PFSK-1 (cell line): Measurements from ENCODE around the gene ANKRD6.

ENCODE experiments used
- FOXP2 ChIP-seq: optimal IDR thresholded peaks from 2 replicates; pipeline ENCODE3; 2011; ENCODE audit warnings: borderline replicate concordance, control low read depth, inconsistent platforms; ENCODE audit not compliant: insufficient read depth; ENCODE audit errors: extremely low read length, extremely low read depth
- POLR2AphosphoS5 ChIP-seq: IDR thresholded peaks from 2 replicates; pipeline ENCODE4 v1.6.1; 2012; ENCODE audit warnings: low read depth, mild to moderate bottlenecking, control low read depth, low read length, moderate library complexity
- SIN3A ChIP-seq: IDR thresholded peaks from 2 replicates; pipeline ENCODE4 v1.6.1; 2012; ENCODE audit warnings: mild to moderate bottlenecking, low read length, moderate library complexity, borderline replicate concordance; ENCODE audit not compliant: insufficient read depth
- TAF1 ChIP-seq: IDR thresholded peaks from 2 replicates; pipeline ENCODE4 v1.6.1; 2012; ENCODE audit warnings: low read length, control low read depth, borderline replicate concordance; ENCODE audit not compliant: insufficient read depth
- TF ChIP-seq, protein P1 (sequence below), 2 experiments: IDR thresholded peaks; 2 replicates each; pipeline versions ENCODE4 v1.6.1 to v1.8.0; 2011 to 2012; ENCODE audit warnings: low read depth in 2 of 2, low read length in 2 of 2, control low read depth in 1 of 2, inconsistent platforms in 1 of 2, mild to moderate bottlenecking in 1 of 2, moderate library complexity in 1 of 2; ENCODE audit not compliant: insufficient read depth in 1 of 2

The ANKRD6 gene

DNA sequence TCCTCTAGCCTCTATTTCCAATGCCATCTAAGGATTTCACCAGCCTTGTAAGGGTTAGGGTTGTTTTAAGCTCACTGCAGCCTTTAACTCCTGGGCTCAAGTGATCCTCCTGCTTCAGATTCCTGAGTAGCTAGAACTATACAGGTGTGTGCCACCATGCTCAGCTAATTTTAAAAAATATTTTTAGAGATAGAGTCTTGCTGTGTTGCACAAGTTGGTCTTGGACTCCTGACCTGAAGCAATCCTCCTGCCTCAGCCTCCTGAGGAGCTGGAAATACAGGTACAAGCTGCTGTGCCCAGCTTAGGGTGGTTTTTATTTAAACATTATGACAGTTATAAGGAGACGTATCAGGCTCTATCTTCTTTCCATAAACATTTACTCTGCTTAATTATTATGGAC lies 26.5 kb downstream of the ANKRD6 start:
- TF ChIP-seq POLR2AphosphoS5 (no peak), SIN3A (no peak), FOXP2 (no peak), TAF1 (no peak)
- TF ChIP-seq, protein P1, sequence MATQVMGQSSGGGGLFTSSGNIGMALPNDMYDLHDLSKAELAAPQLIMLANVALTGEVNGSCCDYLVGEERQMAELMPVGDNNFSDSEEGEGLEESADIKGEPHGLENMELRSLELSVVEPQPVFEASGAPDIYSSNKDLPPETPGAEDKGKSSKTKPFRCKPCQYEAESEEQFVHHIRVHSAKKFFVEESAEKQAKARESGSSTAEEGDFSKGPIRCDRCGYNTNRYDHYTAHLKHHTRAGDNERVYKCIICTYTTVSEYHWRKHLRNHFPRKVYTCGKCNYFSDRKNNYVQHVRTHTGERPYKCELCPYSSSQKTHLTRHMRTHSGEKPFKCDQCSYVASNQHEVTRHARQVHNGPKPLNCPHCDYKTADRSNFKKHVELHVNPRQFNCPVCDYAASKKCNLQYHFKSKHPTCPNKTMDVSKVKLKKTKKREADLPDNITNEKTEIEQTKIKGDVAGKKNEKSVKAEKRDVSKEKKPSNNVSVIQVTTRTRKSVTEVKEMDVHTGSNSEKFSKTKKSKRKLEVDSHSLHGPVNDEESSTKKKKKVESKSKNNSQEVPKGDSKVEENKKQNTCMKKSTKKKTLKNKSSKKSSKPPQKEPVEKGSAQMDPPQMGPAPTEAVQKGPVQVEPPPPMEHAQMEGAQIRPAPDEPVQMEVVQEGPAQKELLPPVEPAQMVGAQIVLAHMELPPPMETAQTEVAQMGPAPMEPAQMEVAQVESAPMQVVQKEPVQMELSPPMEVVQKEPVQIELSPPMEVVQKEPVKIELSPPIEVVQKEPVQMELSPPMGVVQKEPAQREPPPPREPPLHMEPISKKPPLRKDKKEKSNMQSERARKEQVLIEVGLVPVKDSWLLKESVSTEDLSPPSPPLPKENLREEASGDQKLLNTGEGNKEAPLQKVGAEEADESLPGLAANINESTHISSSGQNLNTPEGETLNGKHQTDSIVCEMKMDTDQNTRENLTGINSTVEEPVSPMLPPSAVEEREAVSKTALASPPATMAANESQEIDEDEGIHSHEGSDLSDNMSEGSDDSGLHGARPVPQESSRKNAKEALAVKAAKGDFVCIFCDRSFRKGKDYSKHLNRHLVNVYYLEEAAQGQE (IDR thresholded peaks at IDR 0.05; ENCODE audit: insufficient read depth in 1 of 2, low read depth in 2 of 2, low read length in 2 of 2), result no peak

DNA sequence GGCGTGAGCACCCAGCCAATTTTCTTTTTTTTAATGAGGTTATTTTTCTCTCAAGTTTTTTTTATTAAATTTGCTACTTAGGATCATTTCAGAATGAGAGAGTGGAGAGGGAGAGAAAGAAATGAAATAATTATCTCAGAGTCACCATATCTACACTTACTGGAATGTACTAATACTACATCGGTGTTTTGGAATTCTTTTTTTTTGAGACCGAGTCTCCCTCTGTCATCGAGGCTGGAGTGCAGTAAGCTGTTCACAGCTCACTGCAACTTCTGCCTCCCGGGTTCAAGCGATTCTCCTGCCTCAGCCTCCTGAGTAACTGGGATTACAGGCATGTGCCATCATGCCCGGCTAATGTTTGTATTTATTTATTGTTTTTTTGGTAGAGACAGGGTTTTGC lies 27.8 kb downstream of the ANKRD6 start:
- TF ChIP-seq, protein P1 (IDR thresholded peaks at IDR 0.05; ENCODE audit: insufficient read depth in 1 of 2, low read depth in 2 of 2, low read length in 2 of 2), result no peak

DNA sequence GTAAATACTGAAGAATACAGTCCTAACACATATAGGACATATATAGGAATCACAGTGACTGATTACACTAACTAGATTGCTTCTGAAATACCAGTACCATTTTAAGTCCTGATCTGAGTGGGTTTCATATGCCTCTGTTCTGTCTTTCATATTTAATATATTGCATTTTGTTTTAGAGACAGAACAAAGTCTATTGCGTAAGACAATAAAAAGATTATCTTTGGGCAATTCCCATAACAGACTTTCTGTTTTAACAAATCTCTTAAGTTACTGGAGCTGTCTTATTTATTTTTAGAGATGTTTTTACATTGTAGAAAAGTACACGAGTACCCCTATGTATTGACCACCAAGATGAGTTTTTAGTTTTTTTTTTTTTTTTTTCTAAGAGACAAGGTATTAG lies 29.6 kb downstream of the ANKRD6 start:
- TF ChIP-seq POLR2AphosphoS5 (no peak), SIN3A (no peak), FOXP2 (no peak), TAF1 (no peak)
- TF ChIP-seq, protein P1 (IDR thresholded peaks at IDR 0.05; ENCODE audit: insufficient read depth in 1 of 2, low read depth in 2 of 2, low read length in 2 of 2), result no peak

DNA sequence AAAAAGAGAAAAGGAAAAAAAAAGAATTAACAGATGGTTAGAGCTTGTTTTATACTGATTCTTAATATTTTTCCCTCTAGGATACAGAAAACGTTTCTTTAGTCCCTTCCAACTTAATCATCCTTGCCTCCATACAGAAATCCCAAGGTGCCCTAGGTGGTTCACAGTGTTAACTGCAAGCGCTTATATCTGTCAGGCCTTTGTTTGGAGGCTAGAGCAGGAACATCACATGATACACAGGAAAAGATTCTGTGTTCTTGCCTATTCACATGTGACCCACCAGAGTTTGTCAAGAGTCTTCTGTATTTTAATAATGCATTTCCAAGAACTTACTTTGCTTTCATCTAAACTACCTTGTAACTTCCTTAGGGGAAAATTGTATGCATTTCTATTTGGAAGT lies 31.3 kb downstream of the ANKRD6 start:
- no peak for TF ChIP-seq TAF1
- no peak for TF ChIP-seq FOXP2
- no peak for TF ChIP-seq POLR2AphosphoS5
- no peak for TF ChIP-seq SIN3A
- TF ChIP-seq, protein P1 (IDR thresholded peaks at IDR 0.05; ENCODE audit: insufficient read depth in 1 of 2, low read depth in 2 of 2, low read length in 2 of 2), result no peak

DNA sequence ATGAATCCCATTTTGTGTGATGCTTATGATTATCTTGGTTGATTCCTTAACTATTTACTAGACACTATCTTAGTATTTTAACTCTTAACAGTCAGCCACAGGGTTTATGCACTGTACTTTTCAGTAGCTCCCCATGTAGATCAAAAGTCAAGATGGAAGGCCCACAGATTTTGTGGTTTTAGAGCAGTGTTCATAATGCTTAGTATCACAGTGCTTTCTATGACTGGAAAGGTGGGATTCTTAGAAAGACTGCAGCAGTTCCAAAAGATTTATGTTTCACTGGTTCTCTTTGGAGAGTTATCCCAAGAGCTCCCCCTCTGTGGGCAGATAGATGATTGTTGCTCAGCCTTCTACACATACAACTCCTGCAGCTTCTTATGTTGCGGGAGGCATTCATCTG lies 34.5 kb downstream of the ANKRD6 start:
- no peak for TF ChIP-seq TAF1
- no peak for TF ChIP-seq FOXP2
- TF ChIP-seq SIN3A, result no peak
- TF ChIP-seq POLR2AphosphoS5, result no peak
- TF ChIP-seq, protein P1 (IDR thresholded peaks at IDR 0.05; ENCODE audit: insufficient read depth in 1 of 2, low read depth in 2 of 2, low read length in 2 of 2), result no peak
